Upper lobe of left lung (tissue), 4 donors: ENCODE results near the gene AXIN2.

Experiments
- CTCF ChIP-seq, 6 experiments: fragments of 450-650 bp in 4 of 6; fragments of 200-600 bp in 2 of 6; sonication (generic) in 2 of 6; IDR thresholded peaks; one replicate each; pipeline ENCODE4 v1.5.1; 2016 to 2019; ENCODE audit warnings: antibody characterized with exemption in 6 of 6
- EP300 ChIP-seq, 4 donors: sonication (generic); formaldehyde crosslinking; IDR thresholded peaks; one replicate each; pipeline ENCODE4 v1.5.1; 2017; ENCODE audit warnings: antibody characterized with exemption in 4 of 4, control low read depth in 2 of 4
- POLR2A ChIP-seq, 4 donors: fragments of 450-650 bp; IDR thresholded peaks; one replicate each; pipeline ENCODE4 v1.5.1; 2016 to 2017; ENCODE audit warnings: antibody characterized with exemption in 4 of 4, mild to moderate bottlenecking in 2 of 4

- TF ChIP-seq CTCF (IDR thresholded peaks at IDR 0.05) (no peak), POLR2A (IDR thresholded peaks at IDR 0.05) (no peak), EP300 (IDR thresholded peaks at IDR 0.05) (no peak)
Observed at GRCh38 chr17:65496801-65497200, 64.6 kb downstream of the AXIN2 start.
